GDM1 (cell line): Measurements from ENCODE around the gene CCNY.
A peak's percentile ranks its signal among the peaks of the same experiment; 100 is the strongest.

Experiments
- DNase-seq: peaks from one replicate; lab custom pipeline; 2025; lab: John Stamatoyannopoulos, UW

CCNY gene

DNA sequence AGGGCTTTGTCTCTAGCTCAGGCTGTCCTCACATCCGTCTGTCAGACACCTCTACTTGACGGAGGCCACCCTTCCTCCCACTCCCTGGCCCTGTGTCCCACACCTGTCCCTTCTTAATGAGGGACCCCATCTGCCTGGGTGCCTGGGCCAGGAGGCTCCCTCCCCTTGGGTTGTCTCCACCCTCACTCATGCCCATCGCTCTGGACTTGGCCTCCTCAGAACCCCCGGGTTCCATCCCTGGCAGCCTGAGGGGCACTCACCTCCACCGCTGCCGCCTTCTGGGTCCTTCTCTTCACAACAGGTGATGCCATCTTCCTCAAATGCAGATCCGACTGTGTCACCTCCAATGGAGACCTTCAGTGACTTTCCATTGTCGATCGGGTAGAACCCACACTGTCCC, 248.6 kb downstream of the CCNY start:
- no peak for DNase-seq

DNA sequence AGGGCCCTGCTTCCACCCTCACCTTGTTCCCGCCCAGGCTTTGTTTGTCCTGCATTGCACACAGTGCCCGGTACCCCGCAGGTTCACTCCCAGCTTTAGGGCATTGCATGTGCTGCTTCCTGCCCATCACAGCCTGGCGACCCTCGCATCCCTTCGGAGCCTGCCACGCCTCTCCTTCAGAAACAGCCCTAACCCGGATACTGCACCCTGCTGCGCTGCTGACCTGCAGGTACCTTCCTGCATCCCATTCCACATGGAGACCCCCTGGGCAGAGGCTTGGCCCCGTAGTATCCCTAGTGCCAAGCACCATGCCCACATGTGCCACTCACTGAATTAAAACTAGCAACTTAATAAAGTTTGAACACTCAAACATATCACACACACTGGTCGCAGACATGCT, 249.0 kb downstream of the CCNY start:
- no peak for DNase-seq

DNA sequence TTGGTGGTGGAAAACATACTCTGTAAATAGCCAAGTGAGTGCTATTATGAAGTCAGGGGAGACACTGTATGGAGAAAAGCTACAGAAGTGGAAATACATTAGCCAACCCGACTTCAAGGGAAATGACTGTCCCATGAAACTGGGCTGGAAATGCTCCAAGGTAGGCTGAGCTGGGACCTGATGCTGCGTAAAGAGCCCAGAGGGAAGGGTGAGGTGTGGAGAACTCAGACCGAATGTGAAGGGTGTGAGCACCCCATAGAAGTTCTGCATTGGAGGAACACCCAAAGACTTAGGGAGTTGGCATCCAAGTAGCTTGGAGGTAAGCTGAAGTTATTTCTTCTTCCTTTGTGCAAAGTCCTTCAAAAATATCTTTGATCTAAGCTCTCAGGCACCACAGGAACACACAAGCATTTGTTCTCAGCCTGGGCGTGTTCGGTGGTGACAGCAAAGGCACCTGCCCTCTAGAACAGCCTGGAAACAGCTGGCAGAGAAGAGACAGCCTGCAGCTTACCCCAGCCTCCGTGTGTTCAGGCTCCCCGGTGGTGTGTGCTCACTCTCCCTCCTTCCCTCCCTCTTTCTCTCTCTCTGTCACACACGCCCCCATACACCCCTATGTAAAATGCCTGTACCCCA, 249.7 kb downstream of the CCNY start:
- DNase-seq, result no peak

DNA sequence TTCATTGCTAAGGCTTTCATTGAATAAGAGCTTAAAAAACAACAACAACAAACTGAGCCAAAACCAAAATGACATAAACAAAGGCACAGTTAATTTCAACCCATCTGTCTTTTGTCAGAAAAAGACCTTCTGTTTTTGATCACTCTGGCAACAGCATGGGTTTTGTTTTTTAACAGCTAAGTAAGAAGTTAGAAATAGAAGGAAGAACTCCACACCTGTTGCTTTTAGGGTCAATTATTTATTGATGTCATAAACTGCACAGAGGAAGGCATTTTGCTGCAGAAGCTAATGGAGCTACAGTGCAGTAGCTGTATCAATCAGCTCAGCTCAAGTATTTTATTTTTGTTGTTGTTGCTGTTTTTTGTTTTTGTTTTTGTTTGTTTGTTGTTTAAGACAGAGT, 252.5 kb downstream of the CCNY start:
- no peak for DNase-seq

DNA sequence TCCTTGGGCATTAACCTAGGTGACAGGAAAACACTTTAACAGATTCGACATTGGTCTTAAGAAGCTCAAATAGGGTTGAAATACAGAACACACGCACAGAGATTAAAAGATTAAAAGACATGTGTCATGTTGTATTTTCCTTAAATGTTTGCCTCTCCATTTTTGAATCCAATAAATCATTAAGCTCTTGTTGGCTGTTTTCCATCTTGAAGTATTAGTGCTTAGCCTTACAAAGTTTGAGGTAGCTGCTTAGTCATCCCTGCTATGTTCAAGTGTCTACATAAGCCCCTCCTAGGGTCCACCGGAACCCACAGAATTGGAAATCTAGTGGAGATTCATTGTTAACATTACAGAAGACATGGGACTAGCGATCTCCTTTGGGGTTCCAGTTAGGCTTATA, 256.1 kb downstream of the CCNY start:
- DNase-seq, result no peak

DNA sequence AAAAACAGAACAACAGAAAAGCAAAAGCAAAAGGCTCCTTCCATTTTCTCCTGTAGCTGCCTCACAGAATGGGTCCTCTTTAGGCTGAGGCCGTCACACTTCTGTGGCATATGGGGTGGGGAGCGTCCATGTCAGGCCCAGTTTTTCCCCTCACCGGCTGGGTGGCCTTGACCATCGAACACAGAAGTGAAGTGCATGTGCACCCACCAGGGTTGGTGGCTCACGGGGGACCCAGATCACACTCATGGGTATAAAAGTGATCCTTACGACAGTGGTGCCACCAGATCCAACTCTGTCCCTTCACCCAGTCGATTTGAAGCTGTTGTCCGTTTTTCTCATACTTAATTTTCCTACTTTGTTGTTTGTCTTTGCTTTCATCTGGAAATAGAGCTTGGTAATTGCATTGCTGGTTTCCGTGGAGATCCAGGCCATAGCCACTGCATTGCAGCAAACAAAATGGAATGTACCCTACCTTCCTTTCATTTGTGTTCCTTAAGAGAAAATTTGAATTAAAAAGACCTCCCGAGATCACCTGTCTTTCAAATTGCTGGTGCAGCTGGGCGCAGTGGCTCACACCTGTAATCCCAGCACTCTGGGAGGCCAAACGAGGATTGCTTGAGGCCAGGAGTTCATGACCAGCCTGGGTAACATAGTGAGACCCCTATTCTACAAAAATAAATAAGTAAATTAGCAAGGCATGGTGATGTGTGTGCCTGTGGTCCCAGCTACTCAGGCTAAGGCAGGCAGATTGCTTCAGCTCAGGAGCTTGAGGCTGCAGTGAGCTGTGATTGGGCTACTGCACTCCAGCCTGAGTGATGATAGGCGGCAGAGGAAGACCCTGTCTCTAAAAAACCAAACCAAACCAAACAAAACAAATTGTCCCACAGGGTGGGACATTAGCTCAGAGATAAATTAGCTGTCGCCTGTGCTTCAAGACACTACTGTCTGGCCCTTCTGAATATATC, 258.1 kb downstream of the CCNY start:
- DNase-seq, result no peak

DNA sequence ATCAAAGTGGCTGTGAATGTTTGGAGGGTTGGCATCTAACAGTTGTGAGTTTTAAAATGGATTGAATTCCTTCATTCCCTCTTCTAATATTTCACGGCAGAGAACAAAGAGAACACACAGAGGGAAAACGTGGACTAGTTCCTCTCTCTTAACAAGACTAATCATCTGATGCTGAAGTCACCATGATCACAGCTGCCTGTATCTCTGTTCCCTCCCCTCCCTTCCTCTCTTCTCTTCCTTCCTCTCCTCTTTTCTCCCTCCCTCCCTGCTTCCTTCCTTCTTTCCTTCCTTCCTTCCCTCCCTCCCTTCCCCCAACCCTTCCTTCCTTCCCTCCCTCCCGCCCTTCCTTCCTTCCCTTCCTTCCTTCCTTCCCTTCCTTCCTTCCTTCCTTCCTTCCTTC, 258.8 kb downstream of the CCNY start:
- no peak for DNase-seq

DNA sequence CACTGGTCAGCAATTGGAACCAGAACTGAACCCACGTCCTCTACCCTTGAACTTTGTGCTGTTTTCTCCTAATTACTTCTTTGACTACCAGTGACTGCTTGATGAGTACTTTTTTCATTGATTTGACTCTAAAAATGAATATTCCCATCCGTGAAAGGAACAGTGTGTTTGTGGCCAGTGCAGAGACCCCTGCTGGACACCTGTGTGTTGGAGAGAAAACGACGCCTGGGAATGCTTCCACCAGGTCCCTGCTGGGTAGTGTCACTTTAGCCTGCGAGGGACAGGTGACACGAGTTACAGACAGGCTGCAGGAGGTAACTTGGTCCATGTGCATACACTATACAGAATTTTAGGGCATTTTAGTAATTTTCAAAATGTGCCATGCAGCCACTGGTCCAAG, 262.1 kb downstream of the CCNY start:
- DNase-seq, result no peak

DNA sequence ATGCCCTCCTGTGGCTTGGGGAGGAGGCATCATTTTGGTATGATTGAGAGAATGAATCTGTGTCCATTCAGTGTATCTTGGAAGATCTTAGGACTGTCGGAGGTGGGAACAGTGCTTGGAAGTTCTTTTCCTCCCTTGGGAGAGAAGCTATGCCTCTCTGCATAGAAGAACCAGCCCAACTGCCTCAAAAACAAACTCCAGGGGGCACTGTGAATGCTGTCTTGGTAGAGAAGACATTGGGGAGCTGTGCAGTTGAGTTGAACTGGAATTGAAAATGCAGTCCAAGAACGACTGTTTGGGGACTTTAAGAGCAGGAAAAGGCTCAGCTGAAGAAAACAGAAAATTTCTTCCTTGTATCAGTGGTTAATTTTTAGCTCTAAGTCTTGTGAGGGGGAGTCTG, 263.9 kb downstream of the CCNY start:
- no peak for DNase-seq

DNA sequence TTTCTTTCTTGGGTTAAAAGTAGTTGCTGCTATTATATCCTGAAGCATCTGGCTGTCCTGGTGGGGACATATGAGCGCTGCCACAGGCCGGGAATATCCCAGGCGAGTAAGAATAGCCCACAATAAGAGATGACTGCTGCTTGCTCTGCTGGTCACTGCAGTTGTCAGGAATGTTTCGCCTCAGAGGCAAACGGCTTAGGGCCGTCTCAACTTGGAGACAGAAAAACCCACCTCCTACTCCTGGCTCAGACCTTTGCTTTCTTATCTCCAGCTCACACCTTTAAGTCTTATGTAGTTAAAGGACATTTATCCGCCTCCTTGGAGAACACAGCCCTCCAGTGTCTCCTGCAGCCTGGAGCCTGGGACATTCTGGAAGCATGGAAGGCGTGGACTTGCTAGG, 268.9 kb downstream of the CCNY start, which contains the start of gene GJD4:
TSS of gene GJD4 (plus strand) at position 151 of the 400 bp plus-strand sequence. CDS start at position 378, 227 bp downstream.
- no peak for DNase-seq

DNA sequence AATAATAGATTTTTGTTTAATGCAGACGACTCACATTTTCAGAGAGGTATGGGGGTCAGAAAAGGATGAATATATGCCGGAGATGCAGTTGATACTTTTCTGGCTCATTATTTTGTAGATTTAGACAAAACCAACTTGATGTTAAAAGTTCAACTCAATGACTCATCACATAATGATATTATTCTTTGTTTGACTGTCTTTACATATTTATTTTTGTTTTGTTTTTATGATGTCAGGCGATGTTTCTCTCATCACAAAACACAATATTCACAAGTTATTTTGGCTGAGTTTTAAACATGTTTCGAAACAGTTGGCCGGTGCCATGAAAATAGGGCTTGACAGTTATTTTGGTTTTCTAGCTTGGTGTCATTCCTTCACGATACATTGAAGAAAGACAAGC, 270.1 kb downstream of the CCNY start:
- DNase-seq, result no peak

DNA sequence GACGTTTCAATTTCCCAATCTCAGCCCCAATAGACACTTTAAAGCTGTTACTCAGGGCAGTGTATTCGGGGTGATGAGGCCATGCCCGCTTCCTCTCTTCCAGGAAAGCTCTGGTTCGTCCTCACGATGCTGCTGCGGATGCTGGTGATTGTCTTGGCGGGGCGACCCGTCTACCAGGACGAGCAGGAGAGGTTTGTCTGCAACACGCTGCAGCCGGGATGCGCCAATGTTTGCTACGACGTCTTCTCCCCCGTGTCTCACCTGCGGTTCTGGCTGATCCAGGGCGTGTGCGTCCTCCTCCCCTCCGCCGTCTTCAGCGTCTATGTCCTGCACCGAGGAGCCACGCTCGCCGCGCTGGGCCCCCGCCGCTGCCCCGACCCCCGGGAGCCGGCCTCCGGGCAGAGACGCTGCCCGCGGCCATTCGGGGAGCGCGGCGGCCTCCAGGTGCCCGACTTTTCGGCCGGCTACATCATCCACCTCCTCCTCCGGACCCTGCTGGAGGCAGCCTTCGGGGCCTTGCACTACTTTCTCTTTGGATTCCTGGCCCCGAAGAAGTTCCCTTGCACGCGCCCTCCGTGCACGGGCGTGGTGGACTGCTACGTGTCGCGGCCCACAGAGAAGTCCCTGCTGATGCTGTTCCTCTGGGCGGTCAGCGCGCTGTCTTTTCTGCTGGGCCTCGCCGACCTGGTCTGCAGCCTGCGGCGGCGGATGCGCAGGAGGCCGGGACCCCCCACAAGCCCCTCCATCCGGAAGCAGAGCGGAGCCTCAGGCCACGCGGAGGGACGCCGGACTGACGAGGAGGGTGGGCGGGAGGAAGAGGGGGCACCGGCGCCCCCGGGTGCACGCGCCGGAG, 271.4 kb downstream of the CCNY start:
- no peak for DNase-seq

DNA sequence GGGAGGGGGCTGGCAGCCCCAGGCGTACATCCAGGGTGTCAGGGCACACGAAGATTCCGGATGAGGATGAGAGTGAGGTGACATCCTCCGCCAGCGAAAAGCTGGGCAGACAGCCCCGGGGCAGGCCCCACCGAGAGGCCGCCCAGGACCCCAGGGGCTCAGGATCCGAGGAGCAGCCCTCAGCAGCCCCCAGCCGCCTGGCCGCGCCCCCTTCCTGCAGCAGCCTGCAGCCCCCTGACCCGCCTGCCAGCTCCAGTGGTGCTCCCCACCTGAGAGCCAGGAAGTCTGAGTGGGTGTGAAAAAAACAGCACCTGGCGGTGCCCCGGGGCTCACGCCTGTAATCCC, 272.0 kb downstream of the CCNY start:
- DNase-seq, result no peak

DNA sequence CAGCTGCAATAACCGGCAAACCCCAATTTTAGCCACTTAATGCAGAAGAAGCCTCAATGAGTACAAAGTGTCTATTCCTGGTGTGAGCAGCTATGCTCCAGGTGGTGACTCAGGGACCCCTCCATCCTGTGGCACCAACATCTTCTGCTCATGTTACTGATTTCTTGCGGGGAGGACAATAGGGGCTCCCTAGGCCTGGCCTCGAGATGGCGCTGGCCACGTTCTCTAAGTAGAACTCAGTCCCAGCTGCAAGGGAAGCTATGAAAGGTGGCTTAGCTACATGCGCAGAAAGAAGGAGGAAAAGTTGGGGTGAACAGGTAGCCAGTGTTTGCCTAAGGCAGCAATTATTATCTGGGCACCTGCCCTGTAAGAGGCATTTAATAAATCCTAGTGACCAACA, 275.4 kb downstream of the CCNY start:
- DNase-seq, result no peak

DNA sequence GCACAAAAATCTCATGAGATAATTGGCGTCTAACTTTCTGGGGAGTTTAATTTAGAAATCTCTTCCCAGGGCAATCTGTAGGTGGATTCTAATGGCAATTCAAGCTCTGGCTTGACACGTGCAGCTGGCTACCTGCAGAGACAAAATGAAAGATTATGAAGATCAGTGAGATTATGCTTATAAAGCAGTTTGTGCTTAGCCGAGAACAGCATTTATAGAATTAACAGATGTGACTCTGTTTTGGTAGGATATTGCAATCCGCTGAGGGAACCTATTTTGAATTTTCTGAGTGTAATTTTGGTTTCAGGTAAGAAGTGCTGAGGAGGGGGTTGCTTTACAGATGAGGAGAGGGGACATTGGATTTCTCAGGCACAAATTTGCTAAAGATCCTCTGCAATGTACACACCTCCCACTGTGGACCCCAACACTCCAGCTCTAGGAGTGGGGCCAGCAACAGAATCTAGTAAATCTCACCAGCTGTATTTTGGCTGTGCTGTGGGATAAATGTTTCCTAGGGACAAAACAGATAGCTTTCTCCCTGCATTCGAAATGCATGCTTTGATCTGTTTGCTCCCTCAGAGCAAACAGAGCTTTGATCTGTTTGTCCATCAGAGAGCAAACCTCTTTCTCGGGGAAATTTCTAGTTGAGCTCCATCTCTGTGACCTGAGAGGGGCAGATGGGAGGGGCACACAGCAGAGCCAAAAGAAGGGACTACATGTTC, 276.2 kb downstream of the CCNY start:
- DNase-seq, result no peak

DNA sequence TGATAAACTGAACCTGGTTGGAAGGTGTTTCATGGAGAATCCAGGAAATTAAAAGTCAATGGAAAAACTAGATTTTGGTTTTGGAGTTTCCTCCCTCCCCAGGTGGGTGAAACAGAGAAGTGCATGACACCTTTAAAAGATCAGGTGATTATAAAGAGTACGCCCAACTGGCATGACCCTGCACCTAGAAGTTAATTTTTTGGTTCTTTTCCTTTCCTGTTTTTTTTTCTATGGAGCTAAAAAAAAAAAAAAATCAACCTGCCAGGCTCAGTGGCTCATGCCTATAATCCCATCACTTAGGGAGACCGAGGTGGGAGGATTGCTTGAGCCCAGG, 276.8 kb downstream of the CCNY start:
- no peak for DNase-seq

DNA sequence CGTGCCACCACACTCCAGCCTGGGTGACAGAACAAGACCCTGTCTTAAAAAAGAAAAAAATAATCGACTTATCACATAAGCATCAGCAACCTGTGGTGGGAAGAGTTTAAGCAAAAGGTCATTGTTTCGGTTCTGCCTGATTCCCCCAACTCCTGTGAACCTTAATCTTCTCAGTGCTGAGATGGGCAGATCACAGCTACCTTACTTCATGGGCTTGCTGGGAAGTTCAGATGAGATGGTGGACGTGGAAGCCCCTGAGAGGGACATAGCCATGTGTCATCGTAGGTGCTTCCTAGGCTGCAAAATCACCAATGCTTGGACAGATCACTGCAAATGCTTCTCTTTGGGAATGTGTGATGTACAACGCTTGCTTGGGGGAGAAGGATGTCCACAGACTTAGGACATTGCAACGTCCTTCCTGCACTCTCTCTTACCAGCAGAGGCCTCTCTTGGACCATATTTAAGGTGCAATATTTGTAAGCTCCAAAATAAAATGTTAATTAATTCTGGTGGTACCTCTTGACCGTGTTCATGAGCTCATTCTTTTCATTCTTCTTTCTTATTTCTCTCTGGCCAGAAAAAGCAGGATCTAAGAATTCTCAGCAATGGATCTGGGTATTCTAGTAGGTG, 277.4 kb downstream of the CCNY start:
- DNase-seq, result peak; percentile 3

DNA sequence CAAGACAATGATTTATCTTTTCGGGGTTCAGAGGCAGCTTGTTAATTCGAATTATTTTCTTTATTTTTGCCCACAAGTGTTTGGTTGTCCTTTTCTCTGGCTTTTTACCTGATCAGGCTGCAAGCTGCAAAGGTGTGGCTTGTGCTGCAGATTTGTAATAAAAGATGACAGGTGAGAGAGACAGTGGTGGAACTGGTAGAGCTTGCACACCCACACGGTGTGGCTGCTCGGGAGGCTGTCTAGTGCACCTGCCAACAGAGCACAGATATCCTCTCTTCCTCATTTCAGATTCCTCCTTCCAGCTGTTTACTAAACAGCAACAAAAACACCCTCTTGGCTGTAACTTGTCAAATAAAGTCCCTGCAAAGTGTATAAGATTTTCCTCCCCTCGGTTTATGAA, 278.0 kb downstream of the CCNY start:
- DNase-seq, result no peak
